ENCODE measurements around the gene TP53.

TP53 gene

DNA sequence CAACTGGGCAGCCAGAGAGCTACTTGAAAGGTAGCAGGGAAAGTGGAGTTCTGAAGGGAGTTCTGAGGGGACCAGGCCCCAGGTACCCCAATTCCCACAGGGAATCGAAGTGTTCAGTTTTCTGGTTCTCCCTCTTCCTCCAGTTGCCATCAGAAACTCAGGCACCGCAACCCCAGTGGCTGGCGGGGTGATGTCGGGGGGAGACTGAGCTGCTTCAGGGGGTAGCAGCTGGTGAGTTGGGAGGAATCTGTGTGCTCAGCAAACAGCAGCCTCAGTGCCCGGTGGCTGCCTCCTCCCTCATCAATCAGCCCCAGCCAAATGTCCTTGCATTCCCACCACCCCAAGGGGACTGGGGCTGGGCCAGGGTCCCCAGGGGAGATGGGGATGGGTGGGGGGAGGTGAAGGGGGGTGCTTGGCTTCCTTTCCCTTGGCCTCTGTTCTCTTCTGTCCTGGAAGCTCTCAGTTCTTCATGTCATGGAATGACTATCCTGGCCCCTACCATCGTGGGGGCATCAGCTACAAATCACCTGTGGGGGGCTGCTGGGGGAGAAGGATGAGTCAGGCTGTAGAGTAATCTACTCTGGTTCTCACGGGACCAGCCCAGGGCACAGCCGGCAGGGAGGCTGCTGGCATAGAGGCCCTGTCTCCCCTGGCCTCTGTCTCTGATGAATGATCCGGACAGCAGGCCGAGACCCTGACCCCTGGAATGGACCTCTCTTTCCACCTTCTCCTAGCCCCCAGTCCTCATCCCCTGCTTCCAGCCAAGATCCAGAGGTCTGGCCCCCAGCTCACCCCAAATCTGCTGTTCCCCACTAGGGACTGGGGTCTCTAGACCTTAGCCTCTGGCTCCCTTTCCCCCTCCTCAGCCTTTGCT is 27.7 kb upstream of the TP53 start:
- TF ChIP-seq CTCF (IDR thresholded peaks at IDR 0.05) = no peak
- Histone ChIP-seq H3K9me3 (no peaks in the 10 kb centered on the region), H3K4me3 (ENCODE audit: low read depth in 1 of 2, low read length in 1 of 2) (no peak overlapping the region), H3K27ac (no peak overlapping the region), H3K4me1 (ENCODE audit: control insufficient read depth in 1 of 2, insufficient read depth in 1 of 2, low read depth in 1 of 2, low read length in 1 of 2) (peaks cover 13 to 21% of the 10 kb centered on the region in 2 experiments), H3K36me3 (no peaks in the 10 kb centered on the region), H3K27me3 (peaks cover 95% of the 10 kb centered on the region)

DNA sequence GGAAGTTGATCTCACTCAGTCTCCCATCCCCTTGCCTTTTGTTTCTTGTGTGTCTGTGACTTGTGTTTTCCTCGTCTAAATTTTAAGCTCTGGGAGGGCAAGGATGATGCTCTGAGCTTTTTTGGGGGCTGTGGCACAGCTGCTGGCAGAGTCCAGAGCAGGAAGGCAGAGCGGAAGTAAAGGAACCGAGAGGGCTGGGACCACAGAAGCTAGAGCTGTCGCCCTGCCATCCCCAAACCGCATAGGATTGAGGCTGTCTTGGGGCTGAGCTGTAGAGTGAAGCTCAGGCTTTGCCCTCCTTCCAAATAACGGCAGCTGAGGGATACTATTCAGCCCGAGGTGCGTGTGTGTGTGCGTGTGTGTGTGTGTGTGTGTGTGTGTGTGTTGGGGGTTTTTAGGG is 26.5 kb upstream of the TP53 start:
- H3K36me3 ChIP-seq = no peaks in the 10 kb centered on the region
- H3K9me3 ChIP-seq = no peaks in the 10 kb centered on the region
- TF ChIP-seq CTCF (IDR thresholded peaks at IDR 0.05) = no peak
- peaks cover 90% of the 10 kb centered on the region for H3K27me3 ChIP-seq
- no peak overlapping the region for H3K4me3 ChIP-seq (ENCODE audit: low read depth in 1 of 2, low read length in 1 of 2)
- no peak overlapping the region for H3K27ac ChIP-seq
- H3K4me1 ChIP-seq (ENCODE audit: control insufficient read depth in 1 of 2, insufficient read depth in 1 of 2, low read depth in 1 of 2, low read length in 1 of 2) = peaks cover 13 to 21% of the 10 kb centered on the region in 2 experiments

GRCh38 chr17:7712111-7712771 is 25.0 kb upstream of the TP53 start:
- H3K4me1 ChIP-seq (ENCODE audit: control insufficient read depth in 1 of 2, insufficient read depth in 1 of 2, low read depth in 1 of 2, low read length in 1 of 2) = peaks cover 13 to 16% of the 10 kb centered on the region in 2 experiments
- H3K27me3 ChIP-seq = peaks cover 90% of the 10 kb centered on the region
- no peak for TF ChIP-seq CTCF (IDR thresholded peaks at IDR 0.05)
- H3K4me3 ChIP-seq (ENCODE audit: low read depth in 1 of 2, low read length in 1 of 2) = no peak overlapping the region
- no peaks in the 10 kb centered on the region for H3K9me3 ChIP-seq
- no peak overlapping the region for H3K27ac ChIP-seq
- no peaks in the 10 kb centered on the region for H3K36me3 ChIP-seq

DNA sequence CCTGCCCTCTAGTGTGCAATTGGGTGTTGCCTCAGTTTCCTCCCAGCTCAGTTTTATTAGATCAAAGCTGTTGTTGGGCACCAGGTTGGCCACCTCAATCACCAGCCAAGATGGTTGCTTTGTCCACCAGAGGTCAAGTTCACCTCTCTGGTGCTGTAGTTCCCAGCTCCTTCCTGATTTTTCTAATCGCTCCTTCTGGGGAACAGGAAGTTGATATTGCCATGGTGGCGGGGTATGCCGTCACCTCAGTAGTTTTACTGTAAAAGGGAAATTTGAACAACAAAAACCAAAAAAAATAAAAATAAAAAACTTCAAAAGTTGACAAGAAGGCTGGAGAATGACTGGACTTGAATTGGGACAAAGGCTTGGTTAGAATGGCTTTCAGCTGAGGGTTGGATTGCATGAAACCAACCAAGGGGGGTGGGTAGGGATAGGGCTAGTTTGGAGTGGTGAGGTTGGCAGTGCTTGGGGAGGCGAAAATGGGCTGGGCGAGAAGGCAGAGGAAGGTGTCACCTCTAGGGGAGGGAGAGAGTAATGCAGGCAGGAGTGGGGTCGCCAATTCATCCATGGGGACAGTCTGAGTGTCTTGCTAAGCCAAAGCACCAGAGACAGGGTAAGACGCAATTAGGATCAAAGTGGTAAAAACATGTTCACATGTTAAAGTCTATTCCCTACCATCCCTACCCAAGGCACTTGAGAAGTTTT is 23.9 kb upstream of the TP53 start:
- Histone ChIP-seq H3K27me3 (peaks cover 90% of the 10 kb centered on the region), H3K4me1 (ENCODE audit: control insufficient read depth in 1 of 2, insufficient read depth in 1 of 2, low read depth in 1 of 2, low read length in 1 of 2) (peaks cover 10 to 11% of the 10 kb centered on the region in 2 experiments), H3K27ac (no peak overlapping the region), H3K36me3 (no peaks in the 10 kb centered on the region), H3K4me3 (ENCODE audit: low read depth in 1 of 2, low read length in 1 of 2) (no peak overlapping the region), H3K9me3 (no peaks in the 10 kb centered on the region)
- TF ChIP-seq CTCF (IDR thresholded peaks at IDR 0.05) = no peak

GRCh38 chr17:7710301-7710700 is 23.0 kb upstream of the TP53 start:
- H3K36me3 ChIP-seq = no peaks in the 10 kb centered on the region
- no peaks in the 10 kb centered on the region for H3K9me3 ChIP-seq
- peaks cover 10 to 11% of the 10 kb centered on the region in 2 experiments for H3K4me1 ChIP-seq (ENCODE audit: control insufficient read depth in 1 of 2, insufficient read depth in 1 of 2, low read depth in 1 of 2, low read length in 1 of 2)
- no peak overlapping the region for H3K27ac ChIP-seq
- peaks cover 90% of the 10 kb centered on the region for H3K27me3 ChIP-seq
- no peak overlapping the region for H3K4me3 ChIP-seq (ENCODE audit: low read depth in 1 of 2, low read length in 1 of 2)
- TF ChIP-seq CTCF (IDR thresholded peaks at IDR 0.05) = no peak
